ENCODE results near the gene HDLBP. TPM values are rescaled to one million over a fixed set of nuclear protein-coding genes. Genes with fewer than 3 reads are reported as not detected.
A peak's percentile ranks its signal among the peaks of the same experiment; 100 is the strongest.

Gene HDLBP
- total and polyA plus RNA-seq, 10 of the 15 experiments (the other 5 are each of a cell fraction or from before 2014, with no cell fraction given) = 19.5 to 383 (median 249) TPM

GRCh38 chr2:241355983-241356870 lies 40.8 kb upstream of the HDLBP start, which contains the start of gene FARP2 (continued):
- TF ChIP-seq, protein P1, sequence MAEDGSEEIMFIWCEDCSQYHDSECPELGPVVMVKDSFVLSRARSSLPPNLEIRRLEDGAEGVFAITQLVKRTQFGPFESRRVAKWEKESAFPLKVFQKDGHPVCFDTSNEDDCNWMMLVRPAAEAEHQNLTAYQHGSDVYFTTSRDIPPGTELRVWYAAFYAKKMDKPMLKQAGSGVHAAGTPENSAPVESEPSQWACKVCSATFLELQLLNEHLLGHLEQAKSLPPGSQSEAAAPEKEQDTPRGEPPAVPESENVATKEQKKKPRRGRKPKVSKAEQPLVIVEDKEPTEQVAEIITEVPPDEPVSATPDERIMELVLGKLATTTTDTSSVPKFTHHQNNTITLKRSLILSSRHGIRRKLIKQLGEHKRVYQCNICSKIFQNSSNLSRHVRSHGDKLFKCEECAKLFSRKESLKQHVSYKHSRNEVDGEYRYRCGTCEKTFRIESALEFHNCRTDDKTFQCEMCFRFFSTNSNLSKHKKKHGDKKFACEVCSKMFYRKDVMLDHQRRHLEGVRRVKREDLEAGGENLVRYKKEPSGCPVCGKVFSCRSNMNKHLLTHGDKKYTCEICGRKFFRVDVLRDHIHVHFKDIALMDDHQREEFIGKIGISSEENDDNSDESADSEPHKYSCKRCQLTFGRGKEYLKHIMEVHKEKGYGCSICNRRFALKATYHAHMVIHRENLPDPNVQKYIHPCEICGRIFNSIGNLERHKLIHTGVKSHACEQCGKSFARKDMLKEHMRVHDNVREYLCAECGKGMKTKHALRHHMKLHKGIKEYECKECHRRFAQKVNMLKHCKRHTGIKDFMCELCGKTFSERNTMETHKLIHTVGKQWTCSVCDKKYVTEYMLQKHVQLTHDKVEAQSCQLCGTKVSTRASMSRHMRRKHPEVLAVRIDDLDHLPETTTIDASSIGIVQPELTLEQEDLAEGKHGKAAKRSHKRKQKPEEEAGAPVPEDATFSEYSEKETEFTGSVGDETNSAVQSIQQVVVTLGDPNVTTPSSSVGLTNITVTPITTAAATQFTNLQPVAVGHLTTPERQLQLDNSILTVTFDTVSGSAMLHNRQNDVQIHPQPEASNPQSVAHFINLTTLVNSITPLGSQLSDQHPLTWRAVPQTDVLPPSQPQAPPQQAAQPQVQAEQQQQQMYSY (CRISPR knock-in tag; IDR thresholded peaks at IDR 0.05) = no peak
- TF ChIP-seq NRF1 (conservative IDR thresholded peaks at IDR 0.05; ENCODE audit: low read depth, low read length) (peak; percentile 28; the same call in 1 of the 2 replicates), CBX3 (IDR thresholded peaks at IDR 0.05; ENCODE audit: borderline replicate concordance, low read depth) (no peak), ESRRA (IDR thresholded peaks at IDR 0.05; ENCODE audit: low read length) (no peak), YY1 (IDR thresholded peaks at IDR 0.05; ENCODE audit: low read depth, low read length) (peak; percentile 37; the same call in 1 of the 2 replicates), PAX8 (IDR thresholded peaks at IDR 0.05) (no peak), POLR2A (IDR thresholded peaks at IDR 0.05; ENCODE audit: low read depth, low read length) (peak; percentile 97), HDGF (IDR thresholded peaks at IDR 0.05) (0 out of 2 replicates have a peak, but pooled peaks have one; percentile 25), CBFB (IDR thresholded peaks at IDR 0.05; ENCODE audit: low read depth) (no peak), ZNF274 (IDR thresholded peaks at IDR 0.05; ENCODE audit: insufficient read depth, insufficient read length) (no peak)
- TF ChIP-seq, protein P2, sequence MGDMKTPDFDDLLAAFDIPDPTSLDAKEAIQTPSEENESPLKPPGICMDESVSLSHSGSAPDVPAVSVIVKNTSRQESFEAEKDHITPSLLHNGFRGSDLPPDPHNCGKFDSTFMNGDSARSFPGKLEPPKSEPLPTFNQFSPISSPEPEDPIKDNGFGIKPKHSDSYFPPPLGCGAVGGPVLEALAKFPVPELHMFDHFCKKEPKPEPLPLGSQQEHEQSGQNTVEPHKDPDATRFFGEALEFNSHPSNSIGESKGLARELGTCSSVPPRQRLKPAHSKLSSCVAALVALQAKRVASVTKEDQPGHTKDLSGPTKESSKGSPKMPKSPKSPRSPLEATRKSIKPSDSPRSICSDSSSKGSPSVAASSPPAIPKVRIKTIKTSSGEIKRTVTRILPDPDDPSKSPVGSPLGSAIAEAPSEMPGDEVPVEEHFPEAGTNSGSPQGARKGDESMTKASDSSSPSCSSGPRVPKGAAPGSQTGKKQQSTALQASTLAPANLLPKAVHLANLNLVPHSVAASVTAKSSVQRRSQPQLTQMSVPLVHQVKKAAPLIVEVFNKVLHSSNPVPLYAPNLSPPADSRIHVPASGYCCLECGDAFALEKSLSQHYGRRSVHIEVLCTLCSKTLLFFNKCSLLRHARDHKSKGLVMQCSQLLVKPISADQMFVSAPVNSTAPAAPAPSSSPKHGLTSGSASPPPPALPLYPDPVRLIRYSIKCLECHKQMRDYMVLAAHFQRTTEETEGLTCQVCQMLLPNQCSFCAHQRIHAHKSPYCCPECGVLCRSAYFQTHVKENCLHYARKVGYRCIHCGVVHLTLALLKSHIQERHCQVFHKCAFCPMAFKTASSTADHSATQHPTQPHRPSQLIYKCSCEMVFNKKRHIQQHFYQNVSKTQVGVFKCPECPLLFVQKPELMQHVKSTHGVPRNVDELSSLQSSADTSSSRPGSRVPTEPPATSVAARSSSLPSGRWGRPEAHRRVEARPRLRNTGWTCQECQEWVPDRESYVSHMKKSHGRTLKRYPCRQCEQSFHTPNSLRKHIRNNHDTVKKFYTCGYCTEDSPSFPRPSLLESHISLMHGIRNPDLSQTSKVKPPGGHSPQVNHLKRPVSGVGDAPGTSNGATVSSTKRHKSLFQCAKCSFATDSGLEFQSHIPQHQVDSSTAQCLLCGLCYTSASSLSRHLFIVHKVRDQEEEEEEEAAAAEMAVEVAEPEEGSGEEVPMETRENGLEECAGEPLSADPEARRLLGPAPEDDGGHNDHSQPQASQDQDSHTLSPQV (IDR thresholded peaks at IDR 0.05) = no peak
- TF ChIP-seq, protein P3, sequence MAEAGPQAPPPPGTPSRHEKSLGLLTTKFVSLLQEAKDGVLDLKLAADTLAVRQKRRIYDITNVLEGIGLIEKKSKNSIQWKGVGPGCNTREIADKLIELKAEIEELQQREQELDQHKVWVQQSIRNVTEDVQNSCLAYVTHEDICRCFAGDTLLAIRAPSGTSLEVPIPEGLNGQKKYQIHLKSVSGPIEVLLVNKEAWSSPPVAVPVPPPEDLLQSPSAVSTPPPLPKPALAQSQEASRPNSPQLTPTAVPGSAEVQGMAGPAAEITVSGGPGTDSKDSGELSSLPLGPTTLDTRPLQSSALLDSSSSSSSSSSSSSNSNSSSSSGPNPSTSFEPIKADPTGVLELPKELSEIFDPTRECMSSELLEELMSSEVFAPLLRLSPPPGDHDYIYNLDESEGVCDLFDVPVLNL (IDR thresholded peaks at IDR 0.05; ENCODE audit: low read depth, low read length) = no peak
- TF ChIP-seq, protein P4, sequence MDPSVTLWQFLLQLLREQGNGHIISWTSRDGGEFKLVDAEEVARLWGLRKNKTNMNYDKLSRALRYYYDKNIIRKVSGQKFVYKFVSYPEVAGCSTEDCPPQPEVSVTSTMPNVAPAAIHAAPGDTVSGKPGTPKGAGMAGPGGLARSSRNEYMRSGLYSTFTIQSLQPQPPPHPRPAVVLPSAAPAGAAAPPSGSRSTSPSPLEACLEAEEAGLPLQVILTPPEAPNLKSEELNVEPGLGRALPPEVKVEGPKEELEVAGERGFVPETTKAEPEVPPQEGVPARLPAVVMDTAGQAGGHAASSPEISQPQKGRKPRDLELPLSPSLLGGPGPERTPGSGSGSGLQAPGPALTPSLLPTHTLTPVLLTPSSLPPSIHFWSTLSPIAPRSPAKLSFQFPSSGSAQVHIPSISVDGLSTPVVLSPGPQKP (IDR thresholded peaks at IDR 0.05; ENCODE audit: low read depth, low read length) = no peak
- TF ChIP-seq, protein P5, sequence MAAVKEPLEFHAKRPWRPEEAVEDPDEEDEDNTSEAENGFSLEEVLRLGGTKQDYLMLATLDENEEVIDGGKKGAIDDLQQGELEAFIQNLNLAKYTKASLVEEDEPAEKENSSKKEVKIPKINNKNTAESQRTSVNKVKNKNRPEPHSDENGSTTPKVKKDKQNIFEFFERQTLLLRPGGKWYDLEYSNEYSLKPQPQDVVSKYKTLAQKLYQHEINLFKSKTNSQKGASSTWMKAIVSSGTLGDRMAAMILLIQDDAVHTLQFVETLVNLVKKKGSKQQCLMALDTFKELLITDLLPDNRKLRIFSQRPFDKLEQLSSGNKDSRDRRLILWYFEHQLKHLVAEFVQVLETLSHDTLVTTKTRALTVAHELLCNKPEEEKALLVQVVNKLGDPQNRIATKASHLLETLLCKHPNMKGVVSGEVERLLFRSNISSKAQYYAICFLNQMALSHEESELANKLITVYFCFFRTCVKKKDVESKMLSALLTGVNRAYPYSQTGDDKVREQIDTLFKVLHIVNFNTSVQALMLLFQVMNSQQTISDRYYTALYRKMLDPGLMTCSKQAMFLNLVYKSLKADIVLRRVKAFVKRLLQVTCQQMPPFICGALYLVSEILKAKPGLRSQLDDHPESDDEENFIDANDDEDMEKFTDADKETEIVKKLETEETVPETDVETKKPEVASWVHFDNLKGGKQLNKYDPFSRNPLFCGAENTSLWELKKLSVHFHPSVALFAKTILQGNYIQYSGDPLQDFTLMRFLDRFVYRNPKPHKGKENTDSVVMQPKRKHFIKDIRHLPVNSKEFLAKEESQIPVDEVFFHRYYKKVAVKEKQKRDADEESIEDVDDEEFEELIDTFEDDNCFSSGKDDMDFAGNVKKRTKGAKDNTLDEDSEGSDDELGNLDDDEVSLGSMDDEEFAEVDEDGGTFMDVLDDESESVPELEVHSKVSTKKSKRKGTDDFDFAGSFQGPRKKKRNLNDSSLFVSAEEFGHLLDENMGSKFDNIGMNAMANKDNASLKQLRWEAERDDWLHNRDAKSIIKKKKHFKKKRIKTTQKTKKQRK (IDR thresholded peaks at IDR 0.05; ENCODE audit: low read depth, low read length) = no peak

All from GM12878 (cell line).